ENCODE data around the gene CNTNAP2. TPM values are rescaled to one million over a fixed set of nuclear protein-coding genes. Genes with fewer than 3 reads are reported as not detected.
"Not testable (repeated sequence)": the region's sequence is repeated elsewhere in the genome, so short reads cannot be mapped to it uniquely, and the experiment has no call there.

The CNTNAP2 gene
- total and polyA plus RNA-seq, 2 of the 13 experiments (the other 11 are each of a cell fraction or from before 2014, with no cell fraction given): 0.40 to 0.42 TPM

DNA sequence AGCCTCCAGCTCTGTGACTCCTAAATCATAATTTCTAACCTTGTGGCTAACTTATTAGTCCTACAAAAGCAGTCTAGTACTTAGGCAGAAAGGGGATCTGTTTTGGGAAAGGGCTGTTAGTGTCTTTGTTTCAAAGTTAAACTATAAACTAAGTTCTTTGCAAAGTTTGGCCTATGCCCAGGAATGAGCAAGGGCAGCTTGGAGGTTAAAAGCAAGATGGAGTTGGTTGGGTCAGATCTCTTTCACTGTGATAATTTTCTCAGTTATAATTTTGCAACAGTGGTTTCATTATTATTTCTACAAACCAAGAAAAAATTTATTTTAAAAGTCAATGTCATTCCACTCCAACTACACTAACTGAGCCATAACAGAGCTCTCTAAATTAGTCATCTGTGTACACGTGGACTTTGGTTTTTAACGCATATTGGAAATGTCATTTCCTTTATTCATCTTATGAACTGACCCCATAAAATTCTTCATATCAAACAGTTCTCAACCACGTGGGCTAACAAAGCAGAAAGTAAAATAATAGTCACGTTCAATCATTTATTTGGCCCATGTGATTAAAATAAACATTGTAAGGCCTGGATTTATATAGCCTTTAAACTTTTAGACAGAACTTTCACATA, 2330.7 kb downstream of the CNTNAP2 start (continued):
- TF ChIP-seq EHMT2 (IDR thresholded peaks at IDR 0.05; ENCODE audit: borderline replicate concordance, low read depth, low read length): no peak

DNA sequence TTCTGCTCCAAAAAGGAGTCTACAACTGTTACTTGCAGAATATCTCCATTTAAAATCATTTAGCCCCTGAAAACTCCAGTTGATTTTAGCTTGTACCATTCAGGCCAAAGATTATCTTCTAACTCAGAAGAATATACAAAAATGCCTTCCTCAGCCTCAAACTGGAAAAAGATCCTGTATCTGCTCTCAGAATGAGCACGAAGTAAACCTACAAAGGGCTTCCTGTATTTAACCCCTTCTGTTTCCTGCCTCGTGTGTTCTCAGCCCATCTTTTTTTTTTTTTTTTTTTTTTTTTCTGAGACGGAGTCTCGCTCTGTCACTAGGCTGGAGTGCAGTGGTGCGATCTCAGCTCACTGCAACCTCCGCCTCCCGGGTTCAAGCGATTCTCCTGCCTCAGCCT, 2334.9 kb downstream of the CNTNAP2 start:
- H3K36me3 ChIP-seq (replicated peaks in 1 of 2; ENCODE audit: control insufficient read depth in 1 of 2, insufficient read depth in 2 of 2, low read length in 2 of 2); BruUV-seq (replicated peaks); H2AFZ ChIP-seq (ENCODE audit: low read length); H3K27me3 ChIP-seq (ENCODE audit: control insufficient read depth in 1 of 2, insufficient read depth in 2 of 2, low read length in 2 of 2); H3K27ac ChIP-seq (ENCODE audit: extremely low read length, insufficient read depth, low read length); FAIRE-seq; POLR2A ChIA-PET; ATAC-seq; H3K79me2 ChIP-seq (ENCODE audit: insufficient read depth, low read length); H3K4me3 ChIP-seq (replicated peaks in 1 of 3; ENCODE audit: insufficient read depth in 1 of 3, low read depth in 2 of 3, low read length in 3 of 3); in situ Hi-C loops (cut with HindIII; ENCODE audit: extremely low pct_ligation_motif_present, low pct_unique_long_range_greater_than_20kb); H3K9me3 ChIP-seq (ENCODE audit: low read length); DNase-seq (ENCODE audit: low spot score); H3K4me2 ChIP-seq (ENCODE audit: low read depth, low read length); intact Hi-C loops (cut with micrococcal nuclease; ENCODE audit: unreplicated experiment); H3K9ac ChIP-seq (ENCODE audit: insufficient read depth, low read depth, low read length); H4K20me1 ChIP-seq (ENCODE audit: insufficient read depth, low read length); CTCF ChIA-PET (ENCODE audit: low intra/inter-chr PET ratio, low total read pairs): not testable (repeated sequence)
- 55% methylated on average over 8 of the region's 8 CpGs for WGBS (ENCODE audit: low lambda C conversion rate)
- peaks cover 37% of the 10 kb centered on the region for H3K4me1 ChIP-seq (ENCODE audit: insufficient read depth, low read length)

DNA sequence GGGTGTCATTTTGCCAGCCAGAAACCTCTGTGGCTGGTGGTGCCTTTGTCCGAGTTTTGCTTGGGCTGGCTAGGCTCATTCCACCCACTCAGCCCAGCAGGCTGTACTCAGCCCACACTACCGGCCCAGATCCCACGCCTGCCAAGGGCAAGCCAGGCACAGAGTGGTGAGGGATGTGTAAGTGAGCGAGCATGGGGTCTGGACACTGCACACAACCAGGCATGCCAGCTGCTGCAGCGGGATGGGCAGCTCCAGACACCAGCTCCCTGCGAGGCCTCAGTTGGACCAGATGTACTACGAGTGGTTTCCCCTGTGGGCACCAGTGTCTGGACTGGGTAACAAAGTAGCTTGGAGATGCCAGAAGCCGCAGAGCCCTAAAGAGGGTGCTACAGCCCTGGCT, 2339.8 kb downstream of the CNTNAP2 start:
- no peak overlapping the region for H3K27ac ChIP-seq (ENCODE audit: extremely low read length, insufficient read depth, low read length)
- no peaks in the 10 kb centered on the region for H3K9me3 ChIP-seq (ENCODE audit: low read length)
- no peaks in the 10 kb centered on the region for H3K36me3 ChIP-seq (replicated peaks in 1 of 2; ENCODE audit: control insufficient read depth in 1 of 2, insufficient read depth in 2 of 2, low read length in 2 of 2)
- H3K4me3 ChIP-seq (replicated peaks in 1 of 3; ENCODE audit: insufficient read depth in 1 of 3, low read depth in 2 of 3, low read length in 3 of 3): no peak overlapping the region
- H2AFZ ChIP-seq (ENCODE audit: low read length): no peak overlapping the region
- H4K20me1 ChIP-seq (ENCODE audit: insufficient read depth, low read length): no peaks in the 10 kb centered on the region
- intact Hi-C loops (cut with micrococcal nuclease; ENCODE audit: unreplicated experiment): no loop called here
- ATAC-seq (peak; percentile 29; the same call in 1 of the 3 replicates), FAIRE-seq (no peak), DNase-seq (ENCODE audit: low spot score) (no peak)
- H3K4me1 ChIP-seq (ENCODE audit: insufficient read depth, low read length): peaks cover 23% of the 10 kb centered on the region
- CTCF ChIA-PET (ENCODE audit: low intra/inter-chr PET ratio, low total read pairs): no interaction called here
- no peaks in the 10 kb centered on the region for H3K79me2 ChIP-seq (ENCODE audit: insufficient read depth, low read length)
- no peaks in the 10 kb centered on the region for H3K27me3 ChIP-seq (ENCODE audit: control insufficient read depth in 1 of 2, insufficient read depth in 2 of 2, low read length in 2 of 2)
- 88% methylated on average over 2 of the region's 8 CpGs for WGBS (ENCODE audit: low lambda C conversion rate)
- in situ Hi-C loops (cut with HindIII; ENCODE audit: extremely low pct_ligation_motif_present, low pct_unique_long_range_greater_than_20kb): no loop called here
- no peak overlapping the region for H3K9ac ChIP-seq (ENCODE audit: insufficient read depth, low read depth, low read length)
- no TSS peak for BruUV-seq (replicated peaks)
- POLR2A ChIA-PET: no interaction called here
- H3K4me2 ChIP-seq (ENCODE audit: low read depth, low read length): no peak overlapping the region
- TF ChIP-seq, protein P1, sequence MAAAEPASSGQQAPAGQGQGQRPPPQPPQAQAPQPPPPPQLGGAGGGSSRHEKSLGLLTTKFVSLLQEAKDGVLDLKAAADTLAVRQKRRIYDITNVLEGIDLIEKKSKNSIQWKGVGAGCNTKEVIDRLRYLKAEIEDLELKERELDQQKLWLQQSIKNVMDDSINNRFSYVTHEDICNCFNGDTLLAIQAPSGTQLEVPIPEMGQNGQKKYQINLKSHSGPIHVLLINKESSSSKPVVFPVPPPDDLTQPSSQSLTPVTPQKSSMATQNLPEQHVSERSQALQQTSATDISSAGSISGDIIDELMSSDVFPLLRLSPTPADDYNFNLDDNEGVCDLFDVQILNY (CRISPR knock-in tag; conservative IDR thresholded peaks at IDR 0.05): no peak
- TF ChIP-seq, protein P2, sequence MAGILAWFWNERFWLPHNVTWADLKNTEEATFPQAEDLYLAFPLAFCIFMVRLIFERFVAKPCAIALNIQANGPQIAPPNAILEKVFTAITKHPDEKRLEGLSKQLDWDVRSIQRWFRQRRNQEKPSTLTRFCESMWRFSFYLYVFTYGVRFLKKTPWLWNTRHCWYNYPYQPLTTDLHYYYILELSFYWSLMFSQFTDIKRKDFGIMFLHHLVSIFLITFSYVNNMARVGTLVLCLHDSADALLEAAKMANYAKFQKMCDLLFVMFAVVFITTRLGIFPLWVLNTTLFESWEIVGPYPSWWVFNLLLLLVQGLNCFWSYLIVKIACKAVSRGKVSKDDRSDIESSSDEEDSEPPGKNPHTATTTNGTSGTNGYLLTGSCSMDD (CRISPR knock-in tag; IDR thresholded peaks at IDR 0.05): no peak
- no peak for TF ChIP-seq ZNF879 (CRISPR knock-in tag; IDR thresholded peaks at IDR 0.05)
- TF ChIP-seq ZBTB38 (CRISPR knock-in tag; IDR thresholded peaks at IDR 0.05): no peak
- TF ChIP-seq SRSF9 (IDR thresholded peaks at IDR 0.05; ENCODE audit: borderline replicate concordance, insufficient read depth, low read depth, low read length, poor library complexity, severe bottlenecking): no peak
- TF ChIP-seq YY1 (IDR thresholded peaks at IDR 0.05; ENCODE audit: insufficient read depth, insufficient replicate concordance, low read depth, low read length): no peak
- TF ChIP-seq ZNF282 (IDR thresholded peaks at IDR 0.05; ENCODE audit: partially characterized antibody): no peak
- no peak for TF ChIP-seq FOXP1 (IDR thresholded peaks at IDR 0.05)
- no peak for TF ChIP-seq FOXP1 (CRISPR knock-in tag; IDR thresholded peaks at IDR 0.05)
- TF ChIP-seq NFIB (CRISPR knock-in tag; IDR thresholded peaks at IDR 0.05; ENCODE audit: borderline replicate concordance): no peak
- TF ChIP-seq SP5 (CRISPR knock-in tag; IDR thresholded peaks at IDR 0.05; ENCODE audit: borderline replicate concordance, low read depth): no peak
- TF ChIP-seq ZFP37 (CRISPR knock-in tag; IDR thresholded peaks at IDR 0.05; ENCODE audit: borderline replicate concordance): no peak
- no peak for TF ChIP-seq POGZ (CRISPR knock-in tag; IDR thresholded peaks at IDR 0.05)
- no peak for TF ChIP-seq SETDB1 (CRISPR knock-in tag; IDR thresholded peaks at IDR 0.05; ENCODE audit: borderline replicate concordance)
